Activated CD4-positive, alpha-beta T cell treated with anti-CD3 and anti-CD28 coated beads for 1 hour (primary cell): ENCODE measurements around the gene TSSK2.

Experiments
- DNase-seq: peaks from one replicate; pipeline ENCODE4 v3.0.0-alpha.2; 2020

The TSSK2 gene

GRCh38 chr22:19172213-19173046 lies 41.3 kb downstream of the TSSK2 start:
- no peak for DNase-seq

GRCh38 chr22:19173047-19174035 lies 42.2 kb downstream of the TSSK2 start:
- no peak for DNase-seq

- no peak for DNase-seq
Measured at GRCh38 chr22:19174106-19175025, 43.3 kb downstream of the TSSK2 start.

- DNase-seq, result no peak
Measured at GRCh38 chr22:19175026-19175601, 44.0 kb downstream of the TSSK2 start.

GRCh38 chr22:19175602-19176174 lies 44.6 kb downstream of the TSSK2 start:
- DNase-seq, result no peak

GRCh38 chr22:19176175-19176643 lies 45.1 kb downstream of the TSSK2 start:
- DNase-seq, result no peak

- DNase-seq, result no peak
Measured at GRCh38 chr22:19176732-19177131, 45.6 kb downstream of the TSSK2 start.

GRCh38 chr22:19177164-19178064 lies 46.3 kb downstream of the TSSK2 start:
- DNase-seq, result no peak

GRCh38 chr22:19178065-19178656 lies 47.1 kb downstream of the TSSK2 start:
- DNase-seq, result peak; percentile 29

- DNase-seq, result peak; percentile 65
Measured at GRCh38 chr22:19178657-19179496, 47.8 kb downstream of the TSSK2 start, which contains the start of gene SLC25A1. TSS of gene SLC25A1 (minus strand) at chr22:19178736. CDS start at chr22:19178673, 63 bp downstream.

GRCh38 chr22:19179497-19180048 lies 48.5 kb downstream of the TSSK2 start:
- DNase-seq, result no peak

GRCh38 chr22:19180234-19180633 lies 49.1 kb downstream of the TSSK2 start:
- DNase-seq, result no peak

GRCh38 chr22:19180740-19181410 lies 49.8 kb downstream of the TSSK2 start:
- no peak for DNase-seq

GRCh38 chr22:19181786-19182471 lies 50.8 kb downstream of the TSSK2 start:
- no peak for DNase-seq
